Lung microvascular endothelial cell (primary cell): ENCODE data around the gene LYZL1. TPM values are rescaled to one million over a fixed set of nuclear protein-coding genes. Genes with fewer than 3 reads are reported as not detected.
"Not testable (repeated sequence)": the region's sequence is repeated elsewhere in the genome, so short reads cannot be mapped to it uniquely, and the experiment has no call there.

ENCODE experiments used
- DNase-seq, 2 donors: peaks; one replicate each; pipeline versions ENCODE4 v3.0.0 to v3.0.0-alpha.2; 2010; ENCODE audit warnings: low read depth in 2 of 2
- total RNA-seq: library from RNA; depleted of rRNA; stranded (reverse); fragments of >200 nt; gene quantifications from 2 replicates; pipeline ENCODE4 v1.2.1, GENCODE V29; 2014

LYZL1 gene
- total RNA-seq, 1 donor from 2014 or later = not detected

DNA sequence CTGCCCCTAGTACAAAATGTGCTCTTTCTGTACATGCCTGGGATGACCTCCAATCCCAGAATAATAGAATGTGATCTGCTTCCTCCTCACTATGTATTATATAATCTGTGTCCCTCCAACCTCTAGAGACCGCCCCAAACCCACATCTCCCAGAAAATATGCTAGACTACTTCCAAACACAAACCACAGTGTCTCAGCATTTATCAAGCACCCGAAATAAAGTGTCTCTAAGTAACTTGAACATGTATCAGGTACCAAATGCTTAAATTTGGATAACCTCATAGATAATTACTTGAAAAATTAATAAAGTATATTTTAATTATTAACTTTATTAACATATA, 16.1 kb downstream of the LYZL1 start:
- no peak for DNase-seq

DNA sequence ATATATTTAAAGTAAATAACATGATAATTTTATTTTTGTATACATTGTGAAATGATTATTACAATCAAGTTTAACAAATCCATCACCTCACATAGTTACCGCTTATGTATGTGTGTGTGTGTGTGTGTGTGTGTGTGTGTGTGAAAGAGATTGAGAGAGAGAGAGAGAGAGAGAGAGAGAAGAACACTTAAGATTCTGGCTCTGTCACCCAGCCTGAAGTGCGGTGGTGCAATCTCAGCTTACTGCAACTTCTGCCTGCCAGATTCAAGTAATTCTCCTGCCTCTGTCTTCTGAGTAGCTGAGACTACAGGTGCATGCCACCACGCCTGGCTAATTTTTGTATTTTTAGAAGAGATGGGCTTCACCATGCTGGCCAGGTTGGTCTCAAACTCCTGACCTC, 17.8 kb downstream of the LYZL1 start:
- no peak for DNase-seq

- not testable (repeated sequence) for DNase-seq
Measured at GRCh38 chr10:29308142-29308541, 19.3 kb downstream of the LYZL1 start.

DNA sequence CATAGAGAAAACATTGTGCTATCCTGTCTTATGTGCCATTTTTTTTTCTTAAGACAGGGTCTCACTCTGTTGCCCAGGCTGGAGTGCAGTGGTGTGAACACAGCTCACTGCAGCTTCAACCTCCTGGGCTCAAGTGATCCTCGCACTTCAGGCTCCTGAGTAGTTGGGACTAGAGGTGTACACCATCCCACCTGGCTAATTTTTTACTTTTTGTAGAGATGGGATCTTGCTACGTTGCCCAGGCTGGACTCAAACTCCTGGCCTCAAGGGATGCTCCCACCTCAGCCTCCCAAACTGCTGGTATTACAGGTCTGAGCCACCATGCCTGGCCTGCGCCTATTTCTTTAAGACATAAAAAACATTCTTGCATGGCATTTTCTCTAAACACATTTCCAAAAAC, 20.6 kb downstream of the LYZL1 start:
- no peak for DNase-seq

- not testable (repeated sequence) for DNase-seq
Measured at GRCh38 chr10:29310463-29310862, 21.6 kb downstream of the LYZL1 start.

DNA sequence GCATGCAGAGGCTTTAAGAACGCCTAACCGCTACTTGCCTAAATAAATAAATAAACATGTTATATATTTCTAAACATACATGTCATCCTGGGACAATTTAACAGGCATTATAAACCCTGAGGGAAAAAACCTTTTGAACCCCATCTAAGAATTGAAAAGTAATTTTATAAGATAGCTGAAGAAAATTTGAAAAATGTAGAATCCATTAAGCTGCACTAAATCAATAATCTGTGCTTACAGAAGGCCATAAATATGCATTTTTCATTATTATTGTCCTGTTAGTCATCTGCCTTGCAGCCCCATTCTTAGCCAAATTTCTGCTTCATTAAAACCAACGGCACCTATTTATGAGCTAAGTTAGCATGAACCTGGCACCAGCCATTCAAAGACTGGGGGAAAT, 24.2 kb downstream of the LYZL1 start:
- DNase-seq = no peak

- no peak for DNase-seq
Measured at GRCh38 chr10:29314726-29315125, 25.9 kb downstream of the LYZL1 start.

DNA sequence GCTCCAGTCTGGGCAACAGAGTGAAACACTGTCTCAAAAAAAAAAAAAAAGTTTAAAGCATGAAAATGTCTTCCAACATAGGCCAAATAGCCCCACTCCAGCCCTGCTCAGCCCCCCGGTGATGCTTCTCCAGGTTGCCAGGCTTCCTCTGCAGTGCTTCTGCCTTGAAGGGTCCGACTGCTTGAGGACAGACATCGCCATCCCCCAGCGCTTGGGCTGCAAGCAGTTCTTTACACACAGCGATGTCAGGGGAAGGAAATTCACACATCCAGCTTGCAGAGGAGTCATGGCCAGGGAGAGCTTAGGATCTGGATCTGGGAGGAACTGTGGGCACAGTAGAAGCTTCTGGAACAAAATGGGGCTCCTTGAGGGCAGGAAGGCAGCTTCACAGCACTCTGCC, 26.9 kb downstream of the LYZL1 start:
- peak in 1 of 2 donors; percentile 28 for DNase-seq

DNA sequence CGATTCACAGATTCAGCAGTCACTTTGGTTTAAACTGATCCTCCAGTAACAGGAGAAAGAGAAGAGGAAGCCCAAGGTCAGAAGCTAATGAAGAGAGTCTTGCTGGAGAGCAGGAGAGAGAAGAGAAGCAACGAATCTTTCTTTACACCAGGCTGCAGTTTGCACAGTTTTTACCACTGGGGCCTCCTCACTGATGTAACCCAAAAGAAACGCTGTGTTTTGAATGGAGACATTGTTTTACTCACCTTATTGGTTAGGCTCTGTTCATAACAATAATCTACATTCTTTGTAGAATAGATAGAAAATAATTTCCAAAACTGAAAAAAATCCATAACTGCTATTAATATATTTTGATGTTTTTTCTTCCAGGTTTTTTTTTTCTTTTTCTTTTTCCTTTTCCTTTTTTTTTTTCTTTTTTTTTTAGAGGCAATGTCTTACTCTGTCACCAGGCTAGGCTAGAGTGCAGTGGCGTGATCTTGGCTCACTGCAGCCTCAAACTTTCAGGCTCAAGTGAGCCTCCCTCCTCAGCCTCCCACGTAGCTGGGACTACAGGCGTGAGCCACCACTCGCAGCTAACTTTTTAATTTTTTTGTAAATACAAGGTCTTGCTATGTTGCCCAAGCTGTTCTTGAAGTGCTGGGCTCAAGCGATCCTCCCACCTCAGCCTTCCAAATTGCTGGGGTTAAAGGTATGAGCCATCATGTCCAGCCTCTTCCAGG, 27.6 kb downstream of the LYZL1 start:
- DNase-seq = no peak

DNA sequence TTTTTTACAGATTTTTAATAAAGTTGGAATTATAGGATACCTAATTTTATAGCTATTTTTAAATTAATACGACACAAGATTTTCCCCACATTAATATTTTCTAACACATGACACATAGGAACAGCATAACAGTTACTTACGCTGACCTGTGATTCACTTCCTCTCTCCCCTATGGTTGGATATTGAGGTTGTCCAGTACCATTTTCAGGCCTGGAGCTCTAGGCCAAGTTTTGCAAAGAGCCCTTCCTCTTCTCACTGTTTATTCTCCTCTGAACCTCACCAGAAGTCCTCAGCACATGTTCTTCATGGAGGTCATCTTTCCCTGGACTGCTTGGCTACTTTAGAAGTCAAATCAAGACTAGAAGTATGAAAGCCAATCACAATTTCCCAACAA, 28.2 kb downstream of the LYZL1 start:
- peak; percentile 56 to 79 for DNase-seq

GRCh38 chr10:29317423-29318021, 28.7 kb downstream of the LYZL1 start:
- peak in 1 of 2 donors; percentile 3 for DNase-seq

DNA sequence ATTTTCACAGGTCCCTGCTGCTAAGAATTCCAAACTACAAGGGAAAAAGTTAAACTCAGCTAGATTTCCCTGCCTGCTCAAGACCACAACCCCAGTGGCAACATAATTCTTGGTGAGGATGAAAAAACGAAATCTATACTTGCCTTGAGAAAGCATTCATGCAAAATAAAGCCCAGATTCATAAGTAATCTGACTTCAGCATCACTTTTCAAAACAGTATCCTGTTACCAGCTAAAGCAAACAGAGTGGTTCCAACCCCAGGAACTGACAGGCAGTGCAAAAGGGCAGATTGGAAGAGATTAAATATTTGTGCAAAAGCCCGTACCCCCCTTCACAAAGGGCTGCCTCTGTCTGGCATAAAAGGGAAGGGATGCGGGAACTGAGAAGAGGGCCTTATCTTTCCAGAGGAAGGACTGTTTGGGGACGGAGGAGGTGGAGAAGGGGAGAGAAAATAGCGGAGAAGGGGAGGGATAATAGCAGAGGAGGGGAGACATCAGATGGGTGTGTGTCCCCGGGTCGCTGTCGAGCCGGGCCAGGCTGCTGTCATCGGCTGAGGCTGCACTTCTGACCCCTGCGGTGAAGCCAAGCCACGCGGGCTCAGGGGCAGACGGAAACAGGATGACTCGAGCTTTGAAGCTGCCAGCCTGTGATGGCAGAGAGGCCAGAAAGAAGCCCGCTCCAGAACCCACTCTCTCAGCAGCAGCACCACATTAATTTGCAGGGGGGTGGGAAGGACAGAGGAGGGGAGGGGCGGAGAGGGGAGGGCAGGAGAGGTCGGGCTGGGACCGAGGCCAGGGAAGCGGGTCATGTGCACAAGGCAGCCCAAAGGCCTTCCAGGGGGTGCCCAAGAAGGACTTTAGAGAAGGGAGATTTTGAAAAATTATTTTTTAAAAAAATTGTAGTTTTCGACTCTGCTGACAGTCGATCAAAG, 29.5 kb downstream of the LYZL1 start:
- DNase-seq = peak; percentile 41 to 55

- DNase-seq = no peak
Measured at GRCh38 chr10:29319205-29319781, 30.4 kb downstream of the LYZL1 start.

DNA sequence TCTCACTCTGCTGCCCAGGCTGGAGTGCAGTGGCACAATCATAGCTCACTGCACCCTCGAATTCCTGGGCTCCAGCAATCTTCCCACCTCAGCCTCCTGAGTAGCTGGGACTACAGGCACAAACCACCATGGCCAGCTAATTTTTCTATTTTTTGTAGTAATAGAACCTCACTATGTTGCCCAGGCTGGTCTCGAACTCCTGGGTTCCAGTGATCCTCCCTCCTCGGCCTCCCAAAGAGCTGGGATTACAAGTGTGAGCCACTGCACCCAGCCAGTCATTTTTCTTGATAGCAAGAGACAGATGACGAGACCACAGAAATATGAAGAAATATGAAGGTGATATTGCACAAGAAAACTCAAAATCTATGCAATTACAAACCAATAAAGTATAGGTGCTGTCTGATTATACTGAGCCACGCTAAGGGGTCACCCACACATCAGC, 31.8 kb downstream of the LYZL1 start:
- DNase-seq = not testable (repeated sequence)

DNA sequence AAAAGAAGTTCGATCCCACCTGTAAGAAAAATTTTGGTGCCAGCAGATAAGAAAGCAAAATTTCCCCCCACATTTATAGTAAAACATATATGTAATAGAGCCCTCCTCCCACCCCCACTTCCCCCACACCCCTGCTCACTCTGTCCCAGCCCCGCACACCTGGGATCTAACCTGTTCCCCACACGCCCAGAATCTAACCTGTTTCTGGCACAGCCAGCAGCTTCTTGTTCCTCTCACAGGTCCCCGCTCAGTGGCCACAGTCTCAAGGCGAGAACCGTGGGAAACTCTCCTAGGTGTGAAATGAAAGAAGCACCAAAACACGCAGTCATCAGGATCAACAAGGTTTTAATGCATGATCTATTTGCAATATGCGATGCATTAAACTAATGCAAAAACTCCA, 32.8 kb downstream of the LYZL1 start:
- DNase-seq = no peak

DNA sequence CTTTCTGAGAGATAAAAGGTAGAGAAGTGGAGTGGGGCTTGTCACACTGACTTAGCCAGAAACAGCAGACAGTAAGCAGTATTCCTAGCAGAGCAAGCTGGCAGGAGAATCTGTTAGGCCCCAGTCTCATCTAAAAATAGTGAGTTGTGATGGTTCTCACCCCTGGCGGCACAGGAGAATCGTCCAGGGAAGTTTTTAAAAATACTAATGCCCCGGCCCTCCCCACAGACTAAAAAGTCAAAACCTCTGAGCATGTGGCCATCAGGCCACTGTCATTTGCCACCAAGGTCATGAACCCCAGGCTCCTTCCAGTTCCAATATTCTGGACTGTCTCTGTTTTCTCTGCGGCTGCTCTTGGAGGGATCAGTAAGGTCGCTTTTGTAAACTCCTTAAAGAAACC, 34.0 kb downstream of the LYZL1 start:
- DNase-seq = no peak

GRCh38 chr10:29323367-29323766, 34.5 kb downstream of the LYZL1 start:
- DNase-seq = no peak

GRCh38 chr10:29324220-29324841, 35.5 kb downstream of the LYZL1 start:
- DNase-seq = no peak

GRCh38 chr10:29326299-29326698, 37.4 kb downstream of the LYZL1 start:
- DNase-seq = no peak

GRCh38 chr10:29326886-29327745, 38.2 kb downstream of the LYZL1 start:
- no peak for DNase-seq

DNA sequence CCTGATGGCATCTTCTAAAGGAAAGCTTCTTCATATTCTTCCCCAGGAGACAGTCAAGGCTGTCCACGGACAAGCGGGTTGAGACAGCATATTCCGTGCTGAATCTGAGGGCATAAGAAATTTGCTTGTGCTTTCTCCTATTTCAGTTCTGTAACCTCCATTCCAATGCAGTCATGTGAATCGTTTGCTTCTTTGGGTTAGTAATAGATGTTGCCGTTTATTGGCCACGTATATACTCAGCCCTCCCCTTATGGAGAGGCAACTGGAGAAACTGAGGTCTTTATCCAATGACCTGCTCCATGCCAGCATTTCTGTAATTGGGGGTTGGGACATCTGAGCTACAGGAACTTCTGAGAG, 38.9 kb downstream of the LYZL1 start:
- DNase-seq = no peak
